ENCODE data around the gene AKT2. TPM values are rescaled to one million over a fixed set of nuclear protein-coding genes. Genes with fewer than 3 reads are reported as not detected.

The AKT2 gene
- total and polyA plus RNA-seq, 7 experiments from 2014 or later = 22.5 to 220 (median 183) TPM

GRCh38 chr19:40315812-40316470 lies 30.8 kb upstream of the AKT2 start:
- H3K27ac Mint-ChIP-seq = peak overlapping the region in 1 of 9 donors; percentile 6
- ChIA-PET CTCF (interaction anchor here (1.0 kb wide), 1 partner anchor 11 kb away, joined by 3 read pairs; no protein-coding TSS in a partner anchor), POLR2A (no interaction called here)
- H3K36me3 ChIP-seq (ENCODE audit: control insufficient read depth in 2 of 3, insufficient read depth in 3 of 3, low read length in 3 of 3) = peaks cover 0 to 15% (median 5%) of the 10 kb centered on the region in 3 experiments
- H3K27ac ChIP-seq (ENCODE audit: low read depth, low read length) = no peak overlapping the region
- peaks cover 0 to 8% (median 0%) of the 10 kb centered on the region in 5 donors for H3K36me3 Mint-ChIP-seq
- no peak overlapping the region for H3K4me3 ChIP-seq (ENCODE audit: low read length)
- no peak for ATAC-seq
- H3K4me3 Mint-ChIP-seq = no peak overlapping the region
- intact Hi-C loops (cut with micrococcal nuclease) = no loop called here
- H3K9me3 ChIP-seq (ENCODE audit: control insufficient read depth in 2 of 3, low read length in 3 of 3) = no peaks in the 10 kb centered on the region
- no peaks in the 10 kb centered on the region for H3K9me3 Mint-ChIP-seq
- no peaks in the 10 kb centered on the region for H3K27me3 Mint-ChIP-seq
- no peak for DNase-seq
- peaks cover 0 to 3% (median 0%) of the 10 kb centered on the region in 7 donors for H3K4me1 Mint-ChIP-seq
- no peaks in the 10 kb centered on the region for H3K4me1 ChIP-seq (ENCODE audit: control insufficient read depth in 2 of 2, insufficient read depth in 2 of 2, low read length in 2 of 2)
- no peaks in the 10 kb centered on the region for H3K27me3 ChIP-seq (ENCODE audit: control insufficient read depth in 2 of 2, insufficient read depth in 2 of 2, low read length in 2 of 2)

- peaks cover 0 to 3% (median 0%) of the 10 kb centered on the region in 7 donors for H3K4me1 Mint-ChIP-seq
- H3K36me3 ChIP-seq (ENCODE audit: control insufficient read depth in 2 of 3, insufficient read depth in 3 of 3, low read length in 3 of 3) = peaks cover 0 to 3% (median 0%) of the 10 kb centered on the region in 3 experiments
- CTCF ChIA-PET = interaction anchor here (0.6 to 1.2 kb wide), 2 partner anchors 147 to 320 kb away, joined by 3 read pairs; no protein-coding TSS in a partner anchor
- DNase-seq = no peak
- no peaks in the 10 kb centered on the region for H3K9me3 Mint-ChIP-seq
- H3K4me1 ChIP-seq (ENCODE audit: control insufficient read depth in 2 of 2, insufficient read depth in 2 of 2, low read length in 2 of 2) = no peaks in the 10 kb centered on the region
- peak overlapping the region in 1 of 9 donors; percentile 72 for H3K27ac Mint-ChIP-seq
- H3K4me3 Mint-ChIP-seq = no peak overlapping the region
- H3K9me3 ChIP-seq (ENCODE audit: control insufficient read depth in 2 of 3, low read length in 3 of 3) = no peaks in the 10 kb centered on the region
- no peaks in the 10 kb centered on the region for H3K27me3 Mint-ChIP-seq
- H3K4me3 ChIP-seq (ENCODE audit: low read length) = no peak overlapping the region
- ATAC-seq = peak; percentile 40
- H3K27me3 ChIP-seq (ENCODE audit: control insufficient read depth in 2 of 2, insufficient read depth in 2 of 2, low read length in 2 of 2) = no peaks in the 10 kb centered on the region
- no peak overlapping the region for H3K27ac ChIP-seq (ENCODE audit: low read depth, low read length)
- POLR2A ChIA-PET = no interaction called here
- H3K36me3 Mint-ChIP-seq = peaks cover 0 to 4% (median 0%) of the 10 kb centered on the region in 5 donors
- intact Hi-C loops (cut with micrococcal nuclease) = no loop called here
Observed at GRCh38 chr19:40314656-40315055, 29.5 kb upstream of the AKT2 start.

DNA sequence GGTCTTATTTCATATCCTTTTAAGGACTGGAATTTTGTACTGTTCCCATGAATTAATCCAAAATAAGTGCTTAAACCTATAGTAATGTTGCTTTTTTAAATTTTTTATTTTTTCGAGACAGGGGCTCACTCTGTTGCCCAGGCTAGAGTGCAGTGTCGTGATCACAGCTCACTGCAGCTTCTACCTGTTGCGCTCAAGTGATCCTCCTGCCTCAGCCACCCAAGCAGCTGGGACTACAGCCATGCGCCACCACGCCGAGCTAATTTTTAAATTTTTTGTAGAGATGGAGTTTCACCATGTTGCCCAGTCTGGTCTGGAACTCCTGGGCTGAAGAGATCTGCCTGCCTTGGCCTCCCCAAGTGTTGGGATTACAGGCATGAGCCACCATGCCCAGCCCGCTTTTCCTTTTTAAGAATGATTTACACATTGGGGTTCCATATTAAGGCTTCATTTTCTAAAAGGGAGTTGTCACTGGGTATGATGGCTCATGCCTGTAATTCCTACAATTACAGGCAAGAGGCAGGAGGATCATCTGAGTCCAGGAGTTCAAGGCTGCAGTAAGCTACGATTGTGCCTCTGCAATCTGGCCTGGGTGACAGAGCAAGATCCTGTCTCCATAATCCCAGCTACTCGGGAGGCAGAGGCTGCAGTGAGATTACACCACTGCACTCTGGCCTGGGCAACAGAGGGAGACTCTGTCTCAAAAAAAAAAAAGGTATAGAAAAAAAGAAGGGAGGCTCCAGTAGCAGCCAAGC lies 28.3 kb upstream of the AKT2 start:
- CTCF ChIA-PET = interaction anchor here (0.6 to 1.2 kb wide), 3 partner anchors 8 to 1763 kb away, joined by 3 to 5 read pairs (median 3); partner anchors contain the start of gene ZNF574

DNA sequence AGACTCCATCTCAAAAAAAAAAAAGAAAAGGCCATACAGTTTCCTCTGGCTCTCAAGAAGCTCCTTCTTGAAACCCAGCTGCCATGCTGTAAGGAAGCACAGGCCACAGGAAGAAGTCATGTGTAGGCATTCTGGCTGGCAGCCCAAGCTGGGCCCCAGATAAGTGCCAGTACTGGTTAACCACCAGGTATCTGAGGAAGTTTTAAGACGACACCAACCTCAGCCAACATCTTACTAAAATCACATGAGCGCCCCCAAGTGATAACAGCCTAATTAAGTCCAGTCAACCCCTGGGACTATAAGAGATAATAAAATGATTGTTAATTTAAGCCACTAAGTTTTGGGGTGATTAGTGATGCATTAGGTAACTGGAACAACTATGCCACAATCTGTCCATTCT lies 27.4 kb upstream of the AKT2 start:
- no peaks in the 10 kb centered on the region for H3K27me3 ChIP-seq (ENCODE audit: control insufficient read depth in 2 of 2, insufficient read depth in 2 of 2, low read length in 2 of 2)
- no peaks in the 10 kb centered on the region for H3K4me1 ChIP-seq (ENCODE audit: control insufficient read depth in 2 of 2, insufficient read depth in 2 of 2, low read length in 2 of 2)
- Mint-ChIP-seq H3K36me3 (peaks cover 0 to 4% (median 0%) of the 10 kb centered on the region in 5 donors), H3K4me1 (peaks cover 0 to 3% (median 0%) of the 10 kb centered on the region in 7 donors), H3K27ac (no peak overlapping the region), H3K4me3 (no peak overlapping the region), H3K27me3 (no peaks in the 10 kb centered on the region), H3K9me3 (no peaks in the 10 kb centered on the region)
- ChIA-PET CTCF (interaction anchor here (0.6 kb wide), 1 partner anchor 7 kb away, joined by 5 read pairs; no protein-coding TSS in a partner anchor), POLR2A (no interaction called here)
- intact Hi-C loops (cut with micrococcal nuclease) = no loop called here
- no peaks in the 10 kb centered on the region for H3K9me3 ChIP-seq (ENCODE audit: control insufficient read depth in 2 of 3, low read length in 3 of 3)
- no peak for DNase-seq
- H3K4me3 ChIP-seq (ENCODE audit: low read length) = no peak overlapping the region
- no peak for ATAC-seq
- no peak overlapping the region for H3K27ac ChIP-seq (ENCODE audit: low read depth, low read length)
- no peaks in the 10 kb centered on the region for H3K36me3 ChIP-seq (ENCODE audit: control insufficient read depth in 2 of 3, insufficient read depth in 3 of 3, low read length in 3 of 3)

More for the DNA sequence above, 28.3 kb upstream of the AKT2 start:
- Histone ChIP-seq H3K9me3 (ENCODE audit: control insufficient read depth in 2 of 3, low read length in 3 of 3) (no peaks in the 10 kb centered on the region), H3K36me3 (ENCODE audit: control insufficient read depth in 2 of 3, insufficient read depth in 3 of 3, low read length in 3 of 3) (no peaks in the 10 kb centered on the region), H3K4me3 (ENCODE audit: low read length) (no peak overlapping the region), H3K27me3 (ENCODE audit: control insufficient read depth in 2 of 2, insufficient read depth in 2 of 2, low read length in 2 of 2) (no peaks in the 10 kb centered on the region), H3K4me1 (ENCODE audit: control insufficient read depth in 2 of 2, insufficient read depth in 2 of 2, low read length in 2 of 2) (no peaks in the 10 kb centered on the region), H3K27ac (ENCODE audit: low read depth, low read length) (no peak overlapping the region)
- H3K9me3 Mint-ChIP-seq = no peaks in the 10 kb centered on the region
- ATAC-seq (no peak), DNase-seq (no peak)
- no peak overlapping the region for H3K4me3 Mint-ChIP-seq
- POLR2A ChIA-PET = no interaction called here
- intact Hi-C loops (cut with micrococcal nuclease) = no loop called here
- peaks cover 0 to 4% (median 0%) of the 10 kb centered on the region in 5 donors for H3K36me3 Mint-ChIP-seq
- H3K27me3 Mint-ChIP-seq = no peaks in the 10 kb centered on the region
- no peak overlapping the region for H3K27ac Mint-ChIP-seq
- peaks cover 0 to 3% (median 0%) of the 10 kb centered on the region in 7 donors for H3K4me1 Mint-ChIP-seq

GRCh38 chr19:40309666-40310065 lies 24.5 kb upstream of the AKT2 start:
- no peaks in the 10 kb centered on the region for H3K36me3 Mint-ChIP-seq
- CTCF ChIA-PET = no interaction called here

DNA sequence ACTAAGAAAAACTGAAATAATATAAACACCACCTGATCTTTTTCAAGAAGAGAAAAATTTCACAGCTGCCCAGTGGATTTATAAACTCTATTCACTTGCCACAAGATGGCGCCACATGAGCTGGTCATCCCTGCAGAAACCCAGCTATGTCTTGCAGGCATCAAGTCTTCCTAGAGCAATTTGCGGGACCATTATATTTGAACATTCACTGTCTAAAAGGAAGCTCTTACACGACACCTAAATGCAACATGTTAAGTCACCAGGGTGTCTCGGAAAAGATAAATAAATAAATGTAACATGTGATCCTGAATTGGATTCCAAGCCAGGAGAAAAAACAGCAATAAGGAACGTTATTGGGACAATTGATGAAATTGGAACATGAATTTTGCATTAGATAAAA lies 20.3 kb upstream of the AKT2 start:
- Mint-ChIP-seq H3K9me3 (no peaks in the 10 kb centered on the region), H3K4me3 (no peak overlapping the region), H3K36me3 (no peaks in the 10 kb centered on the region), H3K27ac (no peak overlapping the region), H3K27me3 (no peaks in the 10 kb centered on the region), H3K4me1 (peaks cover 0 to 5% (median 4%) of the 10 kb centered on the region in 7 donors)
- Histone ChIP-seq H3K4me3 (ENCODE audit: low read length) (no peak overlapping the region), H3K9me3 (ENCODE audit: control insufficient read depth in 2 of 3, low read length in 3 of 3) (no peaks in the 10 kb centered on the region), H3K36me3 (ENCODE audit: control insufficient read depth in 2 of 3, insufficient read depth in 3 of 3, low read length in 3 of 3) (no peaks in the 10 kb centered on the region), H3K27ac (ENCODE audit: low read depth, low read length) (no peak overlapping the region), H3K4me1 (ENCODE audit: control insufficient read depth in 2 of 2, insufficient read depth in 2 of 2, low read length in 2 of 2) (no peaks in the 10 kb centered on the region), H3K27me3 (ENCODE audit: control insufficient read depth in 2 of 2, insufficient read depth in 2 of 2, low read length in 2 of 2) (no peaks in the 10 kb centered on the region)
- ATAC-seq = peak; percentile 80
- intact Hi-C loops (cut with micrococcal nuclease) = loop anchor here (1.0 to 10.0 kb wide), 9 partner anchors 20 to 329 kb away; partner anchors contain the start of genes AKT2 (in 1 of the 2), BLVRB (in 1 of the 2) and SERTAD3 (in 1 of the 2)
- POLR2A ChIA-PET = no interaction called here
- DNase-seq = peak; percentile 39 to 75 (median 63)
- CTCF ChIA-PET = interaction anchor here (0.5 to 1.3 kb wide), 26 partner anchors 8 to 1404 kb away, joined by 3 to 10 read pairs (median 4); no protein-coding TSS in a partner anchor

More at GRCh38 chr19:40309666-40310065, 24.5 kb upstream of the AKT2 start:
- Histone ChIP-seq H3K27ac (ENCODE audit: low read depth, low read length) (no peak overlapping the region), H3K9me3 (ENCODE audit: control insufficient read depth in 2 of 3, low read length in 3 of 3) (no peaks in the 10 kb centered on the region), H3K4me3 (ENCODE audit: low read length) (no peak overlapping the region), H3K27me3 (ENCODE audit: control insufficient read depth in 2 of 2, insufficient read depth in 2 of 2, low read length in 2 of 2) (no peaks in the 10 kb centered on the region), H3K4me1 (ENCODE audit: control insufficient read depth in 2 of 2, insufficient read depth in 2 of 2, low read length in 2 of 2) (no peaks in the 10 kb centered on the region), H3K36me3 (ENCODE audit: control insufficient read depth in 2 of 3, insufficient read depth in 3 of 3, low read length in 3 of 3) (no peaks in the 10 kb centered on the region)
- no peak overlapping the region for H3K4me3 Mint-ChIP-seq
- H3K27me3 Mint-ChIP-seq = no peaks in the 10 kb centered on the region
- no peak overlapping the region for H3K27ac Mint-ChIP-seq
- peaks cover 0 to 5% (median 4%) of the 10 kb centered on the region in 7 donors for H3K4me1 Mint-ChIP-seq
- POLR2A ChIA-PET = interaction anchor here (0.6 kb wide), 1 partner anchor 143 kb away, joined by 3 read pairs; no protein-coding TSS in a partner anchor
- ATAC-seq (no peak), DNase-seq (no peak)
- H3K9me3 Mint-ChIP-seq = no peaks in the 10 kb centered on the region
- intact Hi-C loops (cut with micrococcal nuclease) = loop anchor here in 1 of 2 donors (10.0 kb wide), 1 partner anchor 215 kb away; no protein-coding TSS in a partner anchor

All from naive thymus-derived CD4-positive, alpha-beta T cell (primary cell).